GM21576 (cell line): ENCODE results near the gene WNT4.
"Not testable (repeated sequence)": the region's sequence is repeated elsewhere in the genome, so short reads cannot be mapped to it uniquely, and the experiment has no call there.

ENCODE experiments used
- ATAC-seq: cut with Tn5 transposase; IDR thresholded peaks from one replicate; pipeline ENCODE4 v1.9.1; 2021; ENCODE audit warnings: mild to moderate bottlenecking, moderate library complexity; ENCODE audit not compliant: unreplicated experiment

The WNT4 gene

DNA sequence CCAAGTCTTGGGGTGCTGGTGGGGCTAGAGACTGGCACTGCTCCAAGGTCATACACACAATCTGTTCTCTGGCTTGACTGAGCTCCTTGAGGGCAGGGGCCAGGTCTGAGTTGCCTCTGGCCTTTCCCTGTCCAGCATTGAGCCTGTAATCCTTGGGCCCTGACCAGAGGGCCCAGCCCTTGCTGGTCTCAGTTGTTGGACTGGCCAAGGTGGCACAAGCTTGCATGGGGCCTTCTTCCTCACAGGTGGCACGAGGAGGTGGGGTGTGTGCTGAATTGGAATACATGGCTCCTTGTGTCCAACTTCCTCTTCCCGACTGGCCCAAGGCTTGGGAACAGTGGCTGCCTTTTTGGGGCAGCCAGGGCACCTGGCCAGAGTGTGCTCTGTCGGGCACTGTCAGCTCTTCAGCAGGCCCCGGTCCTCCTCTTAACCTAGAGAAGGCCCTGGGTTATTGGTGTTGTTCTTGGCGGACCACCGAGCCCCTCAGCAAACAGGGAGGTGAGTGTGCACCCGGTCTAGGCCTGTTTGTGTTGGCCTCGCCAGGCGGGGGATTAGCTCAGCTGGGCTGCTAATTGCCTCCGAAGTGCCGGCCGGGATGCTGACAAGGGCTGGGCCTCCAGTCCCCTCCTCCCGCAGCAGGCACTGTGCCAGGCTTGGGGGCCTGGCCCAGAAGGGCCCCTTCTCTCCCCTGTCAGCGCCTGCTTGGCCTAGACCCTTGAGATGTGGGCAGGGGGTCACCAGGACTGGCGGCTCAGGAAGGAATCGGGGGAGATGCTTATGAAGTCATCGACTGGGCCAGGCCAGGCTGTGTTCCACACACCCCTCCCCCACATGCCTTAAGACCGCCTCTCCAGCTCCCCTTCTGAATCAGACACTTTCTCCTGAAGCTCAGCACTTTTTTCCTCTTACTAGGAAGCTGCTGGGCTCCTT is 28.5 kb downstream of the WNT4 start:
- no peak for ATAC-seq

DNA sequence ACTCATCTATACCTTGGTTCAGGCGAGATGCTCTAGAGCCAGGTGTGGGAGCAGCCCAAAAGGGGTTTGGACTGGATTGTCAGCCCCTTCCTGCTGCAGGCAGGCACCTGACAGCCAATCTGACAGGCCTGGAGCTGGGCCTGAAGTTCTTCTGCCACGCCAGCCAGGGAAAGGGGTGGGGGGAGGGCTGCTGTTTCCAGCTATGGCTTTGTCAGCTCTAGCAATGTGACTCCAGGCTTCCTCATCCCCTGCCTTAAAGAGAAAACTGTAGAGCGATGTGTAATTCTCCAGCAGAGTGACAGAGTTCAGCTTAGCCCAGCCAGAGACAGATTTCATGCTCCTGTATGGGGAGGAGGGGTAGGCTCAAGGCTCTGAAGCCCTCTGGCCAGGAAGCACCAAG is 30.3 kb downstream of the WNT4 start:
- ATAC-seq, result no peak

DNA sequence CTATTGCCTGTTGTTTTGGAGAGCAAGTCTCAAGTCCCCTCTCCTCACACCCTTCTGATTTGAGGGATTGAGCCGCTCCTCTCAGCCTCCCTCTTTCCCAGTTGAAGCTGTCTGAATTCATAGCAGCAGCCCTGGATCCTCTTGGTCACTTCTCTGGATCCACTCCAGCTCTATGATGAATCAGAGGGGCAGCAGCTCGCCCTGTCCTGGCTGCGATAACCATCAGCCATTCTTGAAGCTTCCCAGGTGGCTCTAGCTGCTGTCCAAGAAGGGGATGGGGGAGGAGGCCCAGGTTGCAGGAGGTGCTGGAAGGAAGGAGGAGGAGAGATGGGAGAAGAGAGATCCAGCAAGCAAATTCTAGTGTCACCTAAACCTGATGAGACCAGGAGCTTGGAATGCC is 31.3 kb downstream of the WNT4 start:
- ATAC-seq, result no peak

- no peak for ATAC-seq
Observed at GRCh38 chr1:22111115-22111514, 31.8 kb downstream of the WNT4 start.

DNA sequence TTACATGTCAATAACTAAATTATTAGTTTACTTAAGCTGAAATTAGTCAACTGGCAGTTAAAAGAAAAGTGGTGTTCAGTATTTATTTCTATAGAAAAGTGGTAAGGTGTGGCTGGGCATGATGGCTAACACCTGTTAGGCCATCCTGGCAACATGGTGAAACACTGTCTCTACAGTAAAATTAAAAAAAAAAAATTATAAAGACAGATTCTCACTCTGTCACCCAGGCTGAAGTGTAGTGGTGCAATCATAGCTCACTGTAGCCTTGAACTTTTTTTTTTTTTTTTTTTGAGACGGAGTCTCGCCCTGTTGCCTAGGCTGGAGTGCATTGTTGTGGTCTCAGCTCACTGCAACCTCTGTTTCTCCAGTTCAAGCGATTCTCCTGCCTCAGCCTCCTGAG is 32.9 kb downstream of the WNT4 start:
- no peak for ATAC-seq

DNA sequence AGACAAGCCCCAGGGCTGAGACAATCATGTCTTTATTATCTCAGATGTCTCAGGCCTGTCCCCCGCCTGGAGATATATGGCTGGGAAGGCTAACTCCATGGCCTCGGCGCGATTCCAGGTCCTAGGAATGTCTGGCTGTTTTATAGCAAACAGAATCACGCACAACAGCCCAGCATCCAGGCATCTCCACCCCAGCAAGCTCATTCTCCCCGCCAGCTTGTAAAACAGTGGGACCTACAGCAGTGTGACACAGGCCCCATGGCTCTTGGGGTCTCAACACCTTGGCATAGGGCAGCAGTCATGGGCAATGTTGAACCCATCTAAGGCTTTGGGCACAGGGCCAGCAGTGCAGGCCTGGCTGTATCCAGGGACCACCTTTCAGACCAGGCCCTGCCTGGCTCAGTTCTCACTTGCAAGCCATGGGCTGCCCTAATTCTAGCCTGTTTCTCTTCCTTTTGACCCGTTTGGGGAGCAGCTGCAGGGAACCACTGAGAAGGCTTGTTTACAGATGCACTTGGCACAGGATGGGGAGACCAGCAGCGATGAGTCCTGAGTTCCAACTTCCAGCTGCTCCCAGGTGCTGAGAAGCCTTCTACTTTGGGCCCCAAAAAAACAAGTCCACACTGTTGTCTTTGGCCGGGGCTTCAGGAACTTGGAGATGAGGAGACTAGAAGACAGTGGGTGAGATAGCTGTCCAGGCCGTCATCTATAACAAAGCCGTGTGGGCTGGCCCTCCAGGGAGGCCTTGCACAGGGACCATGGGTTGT is 34.4 kb downstream of the WNT4 start:
- ATAC-seq, result no peak

DNA sequence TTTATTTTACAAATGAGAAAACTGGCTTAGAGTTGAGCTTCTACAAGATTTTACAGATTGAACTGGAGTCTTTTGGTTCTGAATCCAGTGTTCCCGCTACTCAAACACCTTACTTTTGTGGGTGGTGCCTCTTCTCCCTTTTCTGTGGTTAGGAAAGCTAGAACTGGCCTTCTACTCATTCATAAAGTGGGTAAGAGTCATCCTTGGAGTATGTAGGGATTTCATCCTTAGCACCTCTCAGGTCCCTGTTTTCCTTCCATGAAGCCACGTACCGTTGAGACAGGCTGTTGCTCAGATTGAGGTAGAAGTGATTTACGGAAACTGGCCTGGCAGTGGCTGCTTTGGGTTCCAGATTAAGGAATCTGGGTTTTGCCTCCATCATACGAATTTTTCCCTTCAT is 35.8 kb downstream of the WNT4 start:
- no peak for ATAC-seq

GRCh38 chr1:22105611-22106207 is 37.2 kb downstream of the WNT4 start:
- ATAC-seq, result no peak

- no peak for ATAC-seq
Observed at GRCh38 chr1:22104865-22105437, 37.9 kb downstream of the WNT4 start.

GRCh38 chr1:22104094-22104493 is 38.8 kb downstream of the WNT4 start:
- ATAC-seq, result no peak

DNA sequence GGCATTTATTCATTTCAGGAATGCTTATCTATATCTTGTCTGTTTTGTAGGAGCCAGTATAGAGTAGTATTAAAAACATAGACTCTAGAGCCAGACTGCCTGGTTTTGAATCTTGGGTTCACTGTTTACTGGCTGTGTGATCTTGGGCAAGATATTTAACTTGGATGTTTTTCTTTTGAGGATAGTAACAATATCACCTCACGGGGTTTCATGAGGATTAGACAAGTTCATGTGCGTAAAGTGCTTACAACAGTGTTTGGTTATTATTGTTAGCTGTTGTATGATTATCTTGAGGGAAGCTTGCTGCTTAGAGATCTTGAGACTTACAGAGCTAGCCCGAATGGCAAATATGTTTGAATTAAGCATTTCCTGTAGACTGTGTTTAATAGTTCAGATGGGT is 40.2 kb downstream of the WNT4 start:
- no peak for ATAC-seq

- ATAC-seq, result no peak
Observed at GRCh38 chr1:22101995-22102394, 40.9 kb downstream of the WNT4 start.

DNA sequence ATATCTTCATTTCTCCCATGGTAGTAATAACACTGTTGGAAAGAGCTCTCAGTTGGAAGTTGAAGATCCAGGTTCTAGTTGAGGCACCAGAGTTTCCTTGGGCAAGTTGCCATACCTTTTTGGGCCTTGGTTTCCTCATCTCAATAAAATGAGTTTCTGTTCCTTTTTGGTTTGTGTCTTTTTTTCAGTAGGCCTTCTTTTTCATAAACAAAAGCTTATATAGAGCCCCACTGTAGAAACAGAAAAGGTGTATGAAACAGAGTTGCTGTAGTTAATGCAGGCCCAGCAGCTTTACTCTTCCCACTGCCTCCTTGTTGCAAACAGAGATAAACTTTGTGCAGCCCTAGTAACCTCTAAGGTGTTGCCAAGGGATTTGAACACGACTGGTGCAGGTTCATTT is 41.7 kb downstream of the WNT4 start:
- no peak for ATAC-seq

DNA sequence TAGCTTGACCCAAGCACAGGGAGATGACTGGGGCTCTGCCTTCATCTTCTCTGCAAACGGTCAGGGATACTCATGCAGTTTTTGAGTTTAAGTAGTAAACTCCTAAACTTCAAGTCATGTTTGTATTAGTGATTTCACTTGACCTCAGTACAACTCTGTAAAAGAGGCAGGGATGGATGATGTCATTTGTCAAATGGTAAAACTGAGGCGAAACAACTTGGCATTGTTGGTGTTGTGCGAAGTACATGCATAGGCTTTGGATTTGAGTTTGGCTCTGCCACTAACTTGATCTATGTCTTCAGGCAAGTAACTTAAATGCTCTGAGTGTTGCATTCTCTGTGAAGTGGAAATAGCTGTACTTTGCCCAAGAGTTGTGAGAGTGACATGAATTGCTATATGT is 42.7 kb downstream of the WNT4 start:
- ATAC-seq, result no peak

DNA sequence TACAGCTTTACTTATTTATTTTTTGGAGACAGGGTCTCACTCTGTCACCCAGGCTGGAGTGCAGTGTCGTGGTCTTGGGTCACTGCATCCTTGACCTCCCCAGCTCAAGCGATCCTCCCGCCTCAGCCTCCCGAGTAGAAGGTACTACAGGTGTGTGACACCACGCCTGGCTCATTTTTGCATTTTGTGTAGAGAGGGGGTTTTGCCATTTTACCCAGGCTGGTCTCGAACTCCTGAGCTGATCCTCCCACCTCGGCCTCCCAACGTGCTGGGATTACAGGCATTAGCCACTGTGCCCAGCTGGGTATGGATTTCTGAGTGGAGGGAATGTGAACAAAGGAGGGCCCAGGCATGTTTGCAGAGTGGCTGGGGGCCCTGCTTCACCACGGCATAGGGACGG is 44.1 kb downstream of the WNT4 start:
- ATAC-seq, result no peak

GRCh38 chr1:22096463-22096862 is 46.4 kb downstream of the WNT4 start:
- ATAC-seq, result no peak

DNA sequence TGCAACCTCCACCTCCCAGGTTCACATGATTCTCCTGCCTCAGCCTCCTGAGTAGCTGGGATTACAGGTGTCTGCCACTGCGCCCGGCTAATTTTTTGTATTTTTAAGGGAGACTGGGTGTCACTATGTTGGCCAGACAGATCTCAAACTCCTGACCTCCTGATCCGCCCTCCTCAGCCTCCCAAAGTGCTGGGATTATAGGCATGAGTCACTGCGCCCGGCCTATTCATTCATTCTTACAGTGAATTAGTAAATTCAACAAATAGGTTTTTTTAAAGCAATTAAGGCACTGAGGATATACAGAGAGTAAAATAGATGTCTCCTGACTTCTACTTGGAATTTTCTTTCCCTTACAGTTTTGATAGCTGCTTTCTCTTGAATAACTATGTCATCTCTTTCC is 46.9 kb downstream of the WNT4 start:
- no peak for ATAC-seq

- ATAC-seq, result no peak
Observed at GRCh38 chr1:22093513-22093912, 49.4 kb downstream of the WNT4 start.

- ATAC-seq, result not testable (repeated sequence)
Observed at GRCh38 chr1:22092026-22092768, 50.7 kb downstream of the WNT4 start.

DNA sequence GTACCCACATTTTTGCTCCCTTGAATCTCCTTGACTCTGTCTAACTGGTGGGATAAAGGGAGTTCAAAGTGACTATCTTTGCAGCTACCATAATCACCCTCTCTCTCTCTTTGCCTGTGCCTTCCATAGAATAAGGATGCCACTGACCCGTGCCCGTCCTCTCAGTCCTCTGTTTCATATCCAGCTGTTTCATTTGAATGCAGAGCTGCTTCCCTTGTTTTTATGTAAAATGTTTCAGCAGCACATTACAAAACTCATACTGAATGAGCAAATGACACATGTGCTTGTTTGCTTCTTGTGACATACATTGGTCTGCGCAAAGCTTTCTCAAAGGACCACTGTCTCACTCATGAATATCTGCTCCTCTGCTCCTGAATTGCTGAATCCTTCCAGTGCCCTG is 52.0 kb downstream of the WNT4 start:
- no peak for ATAC-seq

GRCh38 chr1:22089787-22090186 is 53.1 kb downstream of the WNT4 start:
- ATAC-seq, result no peak
